Measurements from ENCODE around the gene P2RY6.

Gene P2RY6

GRCh38 chr11:73298233-73298632 is 26.1 kb downstream of the P2RY6 start:
- DNase-seq: no peak

- DNase-seq: no peak
Measured at GRCh38 chr11:73299751-73300150, 27.6 kb downstream of the P2RY6 start.

GRCh38 chr11:73306069-73306841 is 34.1 kb downstream of the P2RY6 start:
- DNase-seq: no peak

- no peak for DNase-seq
Measured at GRCh38 chr11:73306977-73307322, 34.8 kb downstream of the P2RY6 start.

GRCh38 chr11:73307323-73308002 is 35.3 kb downstream of the P2RY6 start:
- DNase-seq: peak; percentile 97

GRCh38 chr11:73308003-73308960 is 36.1 kb downstream of the P2RY6 start, which contains the start of gene ARHGEF17:
TSS of gene ARHGEF17 (plus strand) at chr11:73308276. CDS start at chr11:73308639, 363 bp downstream.
- DNase-seq: peak; percentile 72

- DNase-seq: no peak
Measured at GRCh38 chr11:73308961-73309919, 37.1 kb downstream of the P2RY6 start.

- DNase-seq: no peak
Measured at GRCh38 chr11:73310076-73310475, 37.9 kb downstream of the P2RY6 start.

GRCh38 chr11:73310661-73311393 is 38.7 kb downstream of the P2RY6 start:
- DNase-seq: no peak

GRCh38 chr11:73311394-73311869 is 39.3 kb downstream of the P2RY6 start:
- no peak for DNase-seq

GRCh38 chr11:73312036-73312435 is 39.9 kb downstream of the P2RY6 start:
- DNase-seq: no peak

- DNase-seq: no peak
Measured at GRCh38 chr11:73312851-73313327, 40.8 kb downstream of the P2RY6 start.

- no peak for DNase-seq
Measured at GRCh38 chr11:73313652-73314051, 41.5 kb downstream of the P2RY6 start.

GRCh38 chr11:73314117-73314961 is 42.2 kb downstream of the P2RY6 start:
- no peak for DNase-seq

GRCh38 chr11:73315293-73316020 is 43.3 kb downstream of the P2RY6 start:
- no peak for DNase-seq

- no peak for DNase-seq
Measured at GRCh38 chr11:73316422-73316821, 44.3 kb downstream of the P2RY6 start.

GRCh38 chr11:73317373-73317772 is 45.2 kb downstream of the P2RY6 start:
- DNase-seq: no peak

GRCh38 chr11:73317803-73318202 is 45.7 kb downstream of the P2RY6 start:
- no peak for DNase-seq

GRCh38 chr11:73318501-73319011 is 46.4 kb downstream of the P2RY6 start:
- peak; percentile 44 for DNase-seq

Data from RPMI8226 (cell line).